Islet precursor cell (in vitro differentiated cells): ENCODE data around the gene RAB31.
"Not testable (repeated sequence)": the region's sequence is repeated elsewhere in the genome, so short reads cannot be mapped to it uniquely, and the experiment has no call there.

Experiments
- DNase-seq: peaks from one replicate; pipeline ENCODE4 v3.0.0-alpha.2; 2018

The RAB31 gene

GRCh38 chr18:9762526-9762925, 54.4 kb downstream of the RAB31 start:
- peak; percentile 31 for DNase-seq

DNA sequence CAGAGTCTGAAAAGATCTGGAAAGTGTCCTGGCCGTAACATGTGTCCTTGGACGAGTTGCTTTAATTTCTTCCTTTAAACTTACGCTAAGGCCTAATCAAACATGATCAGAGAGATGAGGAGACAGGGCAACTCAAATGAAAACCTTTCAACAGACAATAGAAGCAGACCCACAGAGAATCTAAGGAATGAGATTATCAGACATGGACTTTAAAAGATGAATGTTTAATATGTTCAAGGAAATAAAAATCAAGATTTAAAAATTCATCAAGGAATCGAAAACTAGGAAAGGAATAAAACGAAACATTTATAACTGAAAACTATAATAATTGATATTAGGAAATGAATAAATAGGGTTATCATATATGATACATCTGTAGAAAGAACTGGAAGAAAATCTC, 55.1 kb downstream of the RAB31 start:
- DNase-seq: no peak

DNA sequence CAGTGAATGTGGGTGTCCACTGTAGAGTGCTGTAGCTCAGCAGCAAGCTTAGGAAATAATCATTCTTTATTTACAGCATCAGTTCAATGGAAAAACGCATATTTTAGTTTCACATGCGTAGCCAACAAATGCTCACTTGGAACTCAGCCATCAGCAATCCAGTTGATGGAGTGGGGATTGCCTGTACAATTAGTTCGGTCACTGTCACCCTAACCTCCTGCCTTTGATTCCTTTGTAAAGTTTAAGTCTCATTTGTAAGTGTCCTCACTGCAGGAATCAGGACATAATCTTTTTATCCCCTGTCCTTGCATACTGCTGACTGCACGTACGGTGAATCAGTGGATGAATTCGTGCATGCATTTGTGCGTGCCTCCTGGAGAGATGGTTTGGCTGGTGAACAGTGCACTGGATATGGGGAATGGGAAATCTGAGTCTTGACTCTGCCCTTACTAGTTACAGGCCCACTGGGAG, 55.9 kb downstream of the RAB31 start:
- peak; percentile 17 for DNase-seq

DNA sequence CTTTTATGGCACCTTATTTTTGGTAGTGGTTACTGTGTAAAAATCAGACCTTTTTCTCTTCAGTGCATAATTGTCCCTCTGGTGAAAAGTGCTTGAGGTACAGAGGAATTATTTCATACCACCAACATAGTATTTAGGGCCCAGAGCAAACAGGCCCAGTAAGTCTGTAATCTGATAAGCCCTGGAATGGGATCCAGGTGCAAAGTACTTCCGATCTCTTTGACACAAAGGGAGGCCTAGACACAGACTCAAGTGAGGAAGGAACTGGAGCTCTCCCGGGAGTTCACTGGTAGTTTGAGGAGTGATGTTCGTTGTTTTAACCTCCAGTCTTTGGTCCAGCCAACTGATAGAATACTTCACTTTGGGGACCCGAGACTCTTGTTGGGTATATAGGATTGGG, 57.4 kb downstream of the RAB31 start:
- peak; percentile 58 for DNase-seq

GRCh38 chr18:9766076-9766481, 58.0 kb downstream of the RAB31 start:
- DNase-seq: peak; percentile 43

DNA sequence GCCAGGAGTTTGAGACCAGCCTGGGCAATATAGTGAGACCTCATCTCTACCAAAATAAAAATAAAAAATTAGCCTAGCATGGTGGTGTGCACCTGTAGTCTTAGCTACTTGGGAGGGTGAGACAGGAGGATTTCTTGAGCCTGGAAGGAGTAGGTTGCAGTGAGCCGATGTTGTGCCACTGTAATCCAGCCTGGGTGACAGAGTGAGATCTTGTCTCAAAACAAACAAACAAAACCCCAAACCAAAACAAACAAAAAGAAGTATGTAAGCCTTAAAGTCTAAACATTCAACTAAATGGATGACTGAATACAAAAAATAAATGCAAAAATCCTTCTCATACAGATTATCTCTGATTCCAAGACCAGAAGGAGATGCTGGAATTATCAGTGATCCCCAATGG, 58.6 kb downstream of the RAB31 start:
- no peak for DNase-seq

GRCh38 chr18:9768071-9768691, 60.1 kb downstream of the RAB31 start:
- not testable (repeated sequence) for DNase-seq

GRCh38 chr18:9770111-9770510, 62.0 kb downstream of the RAB31 start:
- peak; percentile 14 for DNase-seq

- peak; percentile 95 for DNase-seq
These were observed 63.3 kb downstream of the RAB31 start for GRCh38 chr18:9771261-9771976.

- peak; percentile 47 for DNase-seq
These were observed 64.0 kb downstream of the RAB31 start for GRCh38 chr18:9771977-9772660.

- no peak for DNase-seq
These were observed 65.0 kb downstream of the RAB31 start for GRCh38 chr18:9772847-9773677.

- DNase-seq: no peak
These were observed 66.0 kb downstream of the RAB31 start for GRCh38 chr18:9774150-9774549.

GRCh38 chr18:9775178-9775577, 67.1 kb downstream of the RAB31 start:
- DNase-seq: no peak

GRCh38 chr18:9779630-9780029, 71.5 kb downstream of the RAB31 start:
- no peak for DNase-seq

DNA sequence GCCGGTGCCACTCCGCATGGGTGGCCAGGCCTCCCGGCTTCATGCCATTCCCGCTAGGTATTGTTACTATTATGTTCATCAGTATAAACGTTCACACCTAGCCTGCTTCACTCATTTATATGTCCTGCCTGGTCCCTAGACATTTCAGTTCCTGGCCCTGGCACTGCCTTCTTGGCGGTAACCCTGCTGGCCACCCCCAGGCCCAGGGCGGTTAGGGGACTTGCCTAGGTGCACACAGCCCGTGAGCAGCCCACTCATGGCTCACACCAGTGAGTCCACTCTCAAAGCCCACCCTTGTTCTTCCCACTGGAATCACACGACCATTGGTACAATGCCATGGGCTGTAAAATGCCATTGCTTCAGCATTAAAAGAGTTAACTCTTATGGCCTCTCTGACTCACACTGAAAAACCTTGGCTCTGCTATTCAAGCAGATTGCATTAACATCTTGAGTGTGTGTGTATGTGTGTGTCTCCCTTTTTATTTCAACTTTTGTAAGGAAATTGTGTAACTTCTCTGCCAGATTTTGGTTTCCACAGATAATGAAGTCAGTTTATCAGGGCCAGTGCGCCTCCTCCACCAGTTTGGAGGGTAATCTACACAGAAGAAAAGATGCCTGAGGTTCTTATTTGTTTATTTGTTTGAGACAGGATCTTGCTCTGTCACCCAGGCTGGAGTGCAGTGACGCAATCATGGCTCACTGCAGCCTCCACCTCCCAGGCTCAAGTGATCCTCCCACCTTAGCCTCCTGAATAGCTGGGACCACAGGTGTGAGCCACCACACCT, 74.2 kb downstream of the RAB31 start:
- DNase-seq: no peak

- no peak for DNase-seq
These were observed 78.5 kb downstream of the RAB31 start for GRCh38 chr18:9786631-9787030.

DNA sequence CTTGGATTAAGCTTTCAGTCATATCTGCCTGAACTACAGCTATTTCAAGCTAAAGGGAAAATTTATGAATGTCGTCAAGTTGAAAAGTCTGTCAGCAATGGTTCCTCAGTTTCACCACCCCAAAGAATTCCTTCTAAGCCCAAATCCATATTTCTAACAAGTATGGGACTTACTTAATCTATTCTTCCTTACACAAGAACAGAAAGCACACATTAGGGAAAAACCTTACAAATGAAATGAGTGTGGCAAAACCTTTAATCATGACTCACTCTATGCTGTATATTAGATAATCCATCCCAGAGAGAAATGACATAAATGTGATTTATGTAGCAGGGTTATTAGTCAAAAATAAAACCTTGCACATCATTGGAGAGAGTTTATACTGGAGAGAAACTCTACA, 78.9 kb downstream of the RAB31 start:
- DNase-seq: no peak

- no peak for DNase-seq
These were observed 79.6 kb downstream of the RAB31 start for GRCh38 chr18:9787712-9788111.

DNA sequence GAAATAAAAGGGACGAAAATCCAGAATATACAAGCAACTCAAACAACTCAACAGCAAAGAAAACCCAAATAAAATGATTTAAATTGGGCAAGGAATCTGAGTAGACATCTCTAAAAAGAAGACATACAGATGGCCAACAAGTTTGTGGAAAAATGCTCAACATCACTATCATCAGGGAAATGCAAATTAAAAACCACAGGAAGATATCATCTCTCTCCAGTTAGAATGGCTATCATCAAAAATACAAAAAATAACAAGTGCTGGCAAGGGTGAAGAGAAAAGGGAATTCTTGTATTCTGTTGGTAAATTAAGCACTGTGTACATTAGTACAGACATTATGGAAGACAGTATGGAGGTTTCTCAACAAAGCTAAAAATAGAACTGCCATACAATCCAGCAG, 80.0 kb downstream of the RAB31 start:
- no peak for DNase-seq

GRCh38 chr18:9788860-9789259, 80.8 kb downstream of the RAB31 start:
- no peak for DNase-seq

DNA sequence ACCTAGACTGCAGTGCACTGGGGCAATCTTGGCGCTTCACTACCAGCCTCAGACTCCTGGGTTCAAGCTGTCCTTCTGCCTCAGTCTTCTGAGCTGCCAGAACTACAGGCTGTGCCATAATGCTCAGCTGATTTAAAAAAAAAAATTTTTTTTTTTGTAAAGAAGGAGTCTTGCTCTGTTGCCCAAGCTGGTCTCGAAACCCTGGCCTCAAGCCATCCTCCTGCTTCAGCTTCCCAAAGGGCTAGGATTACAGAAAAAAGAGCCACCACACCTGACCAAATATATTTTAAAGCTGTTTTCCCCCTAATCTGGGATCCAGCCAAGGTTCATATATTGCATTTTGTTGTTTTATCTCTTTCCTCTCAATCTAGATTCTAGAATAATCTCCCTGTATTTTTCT, 82.2 kb downstream of the RAB31 start:
- no peak for DNase-seq

- no peak for DNase-seq
These were observed 83.9 kb downstream of the RAB31 start for GRCh38 chr18:9791991-9792390.
